Fibroblast of lung (primary cell): ENCODE measurements around the gene DNAJB6. TPM values are rescaled to one million over a fixed set of nuclear protein-coding genes. Genes with fewer than 3 reads are reported as not detected.

Source experiments
- DNase-seq, 2 donors: peaks; one replicate each; pipeline versions ENCODE4 v3.0.0 to v3.0.0-alpha.2; 2010; ENCODE audit warnings: low read depth in 2 of 2
- H2AFZ ChIP-seq: 2 replicates; pipeline ENCODE4 v1.5.1; 2012; ENCODE audit warnings: low read length, control low read depth, inconsistent platforms
- H3K27ac ChIP-seq: 2 replicates; pipeline ENCODE4 v1.5.1; 2011; ENCODE audit warnings: low read length, control low read depth; ENCODE audit not compliant: insufficient read depth
- H3K27me3 ChIP-seq: 2 replicates; pipeline ENCODE4 v1.5.1; 2011; ENCODE audit warnings: mild to moderate bottlenecking, low read length; ENCODE audit not compliant: control insufficient read depth, insufficient read depth
- H3K36me3 ChIP-seq: 2 replicates; pipeline ENCODE4 v1.5.1; 2011; ENCODE audit warnings: low read length; ENCODE audit not compliant: control insufficient read depth, insufficient read depth
- H3K4me1 ChIP-seq: 2 replicates; pipeline ENCODE4 v1.5.1; 2011; ENCODE audit warnings: low read length; ENCODE audit not compliant: control insufficient read depth, insufficient read depth; ENCODE audit errors: extremely low read depth
- H3K4me2 ChIP-seq: 2 replicates; pipeline ENCODE4 v1.5.1; 2011; ENCODE audit warnings: low read length, control low read depth; ENCODE audit not compliant: insufficient read depth; ENCODE audit errors: extremely low read depth
- H3K4me3 ChIP-seq, 4 experiments: fragments of 200-600 bp in 1 of 4; sonication (generic) in 1 of 4; replicated peaks in 1 of 4; 2 replicates each; pipeline ENCODE4 v1.5.1; 2011 to 2016; ENCODE audit warnings: low read length in 4 of 4, low read depth in 3 of 4, mild to moderate bottlenecking in 3 of 4, control low read depth in 2 of 4, inconsistent platforms in 1 of 4, mixed read lengths in 1 of 4; ENCODE audit not compliant: insufficient read depth in 1 of 4; ENCODE audit errors: control extremely low read depth in 1 of 4
- H3K79me2 ChIP-seq: 2 replicates; pipeline ENCODE4 v1.5.1; 2012; ENCODE audit warnings: mild to moderate bottlenecking, low read length, inconsistent platforms; ENCODE audit not compliant: control insufficient read depth, insufficient read depth
- H3K9ac ChIP-seq: 2 replicates; pipeline ENCODE4 v1.5.1; 2011; ENCODE audit warnings: mild to moderate bottlenecking, low read length, control low read depth; ENCODE audit not compliant: insufficient read depth
- H3K9me3 ChIP-seq: 2 replicates; pipeline ENCODE4 v1.5.1; 2012; ENCODE audit warnings: low read depth, low read length; ENCODE audit not compliant: control insufficient read depth, insufficient read depth
- H4K20me1 ChIP-seq: 2 replicates; pipeline ENCODE4 v1.5.1; 2011; ENCODE audit warnings: low read length; ENCODE audit not compliant: control insufficient read depth, insufficient read depth; ENCODE audit errors: extremely low read depth
- EZH2 ChIP-seq: IDR thresholded peaks from 2 replicates; pipeline ENCODE4 v1.5.1; 2012; ENCODE audit warnings: low read length, control low read depth, mild to moderate bottlenecking; ENCODE audit errors: missing control alignments
- polyA plus RNA-seq, 2 donors: library from polyadenylated mRNA; depleted of rRNA in 1 of 2; stranded (reverse) in 1 of 2; unstranded in 1 of 2; fragments of >200 nt; gene quantifications; 2 replicates each; pipeline ENCODE4 v1.2.1, GENCODE V29; 2011 to 2012; ENCODE audit warnings: missing spikeins in 1 of 2
- total RNA-seq: library from RNA; depleted of rRNA; stranded (reverse); fragments of >200 nt; gene quantifications from 2 replicates; pipeline ENCODE4 v1.2.1, GENCODE V29; 2014
- TF ChIP-seq, protein P1 (sequence below), 2 donors: IDR thresholded peaks in 1 of 2; conservative IDR thresholded peaks in 1 of 2; 1 replicate in 1 of 2; 2 replicates in 1 of 2; pipeline ENCODE4 v1.5.1; 2011 to 2012; ENCODE audit warnings: low read length in 2 of 2, control low read depth in 1 of 2, inconsistent platforms in 1 of 2, low read depth in 1 of 2, mild to moderate bottlenecking in 1 of 2

DNAJB6 gene
- total and polyA plus RNA-seq, 2 donors (not counting 1 experiment from before 2014, with no cell fraction given) = 86.2 to 117 TPM

DNA sequence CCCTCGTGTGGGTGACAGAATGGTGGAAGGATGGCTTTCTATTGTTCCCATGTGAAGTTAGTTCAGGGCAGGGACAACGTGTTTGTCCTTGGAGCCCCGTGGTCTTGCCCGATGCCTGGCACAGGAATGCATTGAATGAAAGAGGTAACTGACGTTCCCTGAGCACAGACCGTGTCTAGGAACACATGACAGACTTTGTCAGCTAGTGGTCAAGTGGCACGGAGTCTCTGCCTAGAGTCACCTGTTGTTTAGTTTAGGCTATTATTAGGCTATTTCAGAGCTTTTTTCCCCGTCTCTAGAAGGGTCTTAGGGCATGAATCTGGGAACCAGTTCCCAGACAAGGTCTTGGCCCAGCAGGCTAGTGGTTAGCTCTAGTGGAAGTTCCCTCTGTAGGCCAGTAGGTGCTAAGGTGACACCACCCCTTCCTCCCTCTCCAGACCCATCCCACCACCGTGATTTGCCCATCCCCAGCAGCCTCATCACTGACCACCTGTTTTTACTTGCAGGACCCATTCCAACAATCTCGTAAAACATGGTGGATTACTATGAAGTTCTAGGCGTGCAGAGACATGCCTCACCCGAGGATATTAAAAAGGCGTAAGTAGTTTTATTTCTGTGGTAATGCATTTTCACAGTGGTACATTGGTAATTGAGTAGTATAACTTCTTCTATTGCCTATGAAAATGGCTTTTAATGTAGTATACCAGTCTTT is 21.4 kb downstream of the DNAJB6 start:
- Histone ChIP-seq H3K27ac (no peak overlapping the region), H3K4me2 (no peak overlapping the region)
- no peak for DNase-seq

DNA sequence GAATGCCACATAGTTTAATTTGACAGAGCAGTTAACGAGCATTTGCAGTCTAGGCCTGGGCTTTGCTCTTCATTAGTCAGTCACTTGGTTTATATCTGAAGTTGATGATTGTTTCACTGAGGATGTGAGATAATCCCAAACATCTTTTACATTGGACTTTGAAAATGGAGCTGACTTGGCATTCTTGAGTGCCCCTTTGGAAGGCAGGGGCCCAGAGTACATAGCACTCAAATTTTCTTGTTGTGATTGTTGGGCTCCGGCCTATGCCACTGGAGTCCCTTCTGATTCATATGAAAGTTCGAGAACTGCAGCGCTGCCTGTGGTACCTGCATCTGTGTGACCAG is 21.9 kb downstream of the DNAJB6 start:
- H3K36me3 ChIP-seq = peaks cover 11% of the 10 kb centered on the region
- no peak overlapping the region for H3K27ac ChIP-seq
- peaks cover 14% of the 10 kb centered on the region for H3K4me1 ChIP-seq
- no peak overlapping the region for H3K4me3 ChIP-seq
- H3K79me2 ChIP-seq = peaks cover 87% of the 10 kb centered on the region
- H3K27me3 ChIP-seq = no peaks in the 10 kb centered on the region
- no peak for DNase-seq
- H4K20me1 ChIP-seq = peaks cover 8% of the 10 kb centered on the region
- no peaks in the 10 kb centered on the region for H3K9me3 ChIP-seq
- TF ChIP-seq, protein P1, sequence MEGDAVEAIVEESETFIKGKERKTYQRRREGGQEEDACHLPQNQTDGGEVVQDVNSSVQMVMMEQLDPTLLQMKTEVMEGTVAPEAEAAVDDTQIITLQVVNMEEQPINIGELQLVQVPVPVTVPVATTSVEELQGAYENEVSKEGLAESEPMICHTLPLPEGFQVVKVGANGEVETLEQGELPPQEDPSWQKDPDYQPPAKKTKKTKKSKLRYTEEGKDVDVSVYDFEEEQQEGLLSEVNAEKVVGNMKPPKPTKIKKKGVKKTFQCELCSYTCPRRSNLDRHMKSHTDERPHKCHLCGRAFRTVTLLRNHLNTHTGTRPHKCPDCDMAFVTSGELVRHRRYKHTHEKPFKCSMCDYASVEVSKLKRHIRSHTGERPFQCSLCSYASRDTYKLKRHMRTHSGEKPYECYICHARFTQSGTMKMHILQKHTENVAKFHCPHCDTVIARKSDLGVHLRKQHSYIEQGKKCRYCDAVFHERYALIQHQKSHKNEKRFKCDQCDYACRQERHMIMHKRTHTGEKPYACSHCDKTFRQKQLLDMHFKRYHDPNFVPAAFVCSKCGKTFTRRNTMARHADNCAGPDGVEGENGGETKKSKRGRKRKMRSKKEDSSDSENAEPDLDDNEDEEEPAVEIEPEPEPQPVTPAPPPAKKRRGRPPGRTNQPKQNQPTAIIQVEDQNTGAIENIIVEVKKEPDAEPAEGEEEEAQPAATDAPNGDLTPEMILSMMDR (conservative IDR thresholded peaks at IDR 0.05 in 1 of 2, IDR thresholded peaks at IDR 0.05 in 1 of 2; ENCODE audit: low read depth in 1 of 2, low read length in 2 of 2) = no peak
- no peak for TF ChIP-seq EZH2
- no peak overlapping the region for H2AFZ ChIP-seq
- no peak overlapping the region for H3K4me2 ChIP-seq
- no peak overlapping the region for H3K9ac ChIP-seq

More for the DNA sequence above, 21.4 kb downstream of the DNAJB6 start:
- peaks cover 87% of the 10 kb centered on the region for H3K79me2 ChIP-seq
- no peak overlapping the region for H3K4me3 ChIP-seq
- no peaks in the 10 kb centered on the region for H3K9me3 ChIP-seq
- no peak overlapping the region for H3K9ac ChIP-seq
- peaks cover 8% of the 10 kb centered on the region for H4K20me1 ChIP-seq
- H3K36me3 ChIP-seq = peaks cover 7% of the 10 kb centered on the region
- TF ChIP-seq EZH2 = no peak
- TF ChIP-seq, protein P1 (conservative IDR thresholded peaks at IDR 0.05 in 1 of 2, IDR thresholded peaks at IDR 0.05 in 1 of 2; ENCODE audit: low read depth in 1 of 2, low read length in 2 of 2) = no peak
- peaks cover 14% of the 10 kb centered on the region for H3K4me1 ChIP-seq
- no peak overlapping the region for H2AFZ ChIP-seq
- H3K27me3 ChIP-seq = no peaks in the 10 kb centered on the region

DNA sequence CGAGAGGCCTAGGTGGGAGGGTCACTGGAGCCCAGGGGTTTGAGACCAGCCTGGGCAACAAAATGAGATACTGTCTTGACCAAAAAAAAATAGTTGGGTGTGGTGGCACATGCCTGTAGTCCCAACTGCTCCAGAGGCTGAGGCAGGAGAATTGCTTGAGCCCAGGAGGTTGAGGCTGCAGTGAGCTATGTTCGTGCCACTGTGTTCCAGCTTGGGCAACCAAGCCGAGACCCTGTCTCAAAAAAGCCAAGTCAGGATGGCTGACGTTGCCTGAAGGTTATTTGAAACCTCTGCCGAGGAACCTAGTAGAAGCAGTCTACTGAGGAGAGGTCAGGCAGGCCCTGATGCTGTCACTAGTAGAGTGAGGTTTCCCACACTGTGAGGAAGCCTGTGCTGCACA is 22.8 kb downstream of the DNAJB6 start:
- Histone ChIP-seq H3K9ac (no peak overlapping the region), H3K4me2 (no peak overlapping the region), H3K36me3 (peaks cover 11% of the 10 kb centered on the region), H3K27me3 (no peaks in the 10 kb centered on the region), H3K79me2 (peaks cover 86% of the 10 kb centered on the region), H3K4me1 (peaks cover 14% of the 10 kb centered on the region), H4K20me1 (peaks cover 6% of the 10 kb centered on the region), H2AFZ (no peak overlapping the region), H3K27ac (no peak overlapping the region), H3K9me3 (no peaks in the 10 kb centered on the region), H3K4me3 (no peak overlapping the region)
- no peak for TF ChIP-seq EZH2
- TF ChIP-seq, protein P1 (conservative IDR thresholded peaks at IDR 0.05 in 1 of 2, IDR thresholded peaks at IDR 0.05 in 1 of 2; ENCODE audit: low read depth in 1 of 2, low read length in 2 of 2) = no peak
- DNase-seq = no peak
